GM13976 (cell line): ENCODE results near the gene FSTL5.

Experiments
- DNase-seq: peaks from one replicate; pipeline ENCODE4 v3.0.0; 2012; ENCODE audit warnings: low spot score
- in situ Hi-C: fragments of 300-500 bp; cut with MboI; formaldehyde crosslinking; loops from one replicate; pipeline ENCODE4 v1.12.0; 2022; ENCODE audit warnings: low sequenced_read_pairs, mixed read lengths, inconsistent platforms; ENCODE audit not compliant: unreplicated experiment
- TF ChIP-seq, protein P1 (sequence below): IDR thresholded peaks from 2 replicates; pipeline ENCODE4 v1.5.1; 2012; ENCODE audit warnings: borderline replicate concordance, mild to moderate bottlenecking; ENCODE audit not compliant: insufficient read depth; ENCODE audit errors: extremely low read depth, missing control alignments, control extremely low read depth

FSTL5 gene

DNA sequence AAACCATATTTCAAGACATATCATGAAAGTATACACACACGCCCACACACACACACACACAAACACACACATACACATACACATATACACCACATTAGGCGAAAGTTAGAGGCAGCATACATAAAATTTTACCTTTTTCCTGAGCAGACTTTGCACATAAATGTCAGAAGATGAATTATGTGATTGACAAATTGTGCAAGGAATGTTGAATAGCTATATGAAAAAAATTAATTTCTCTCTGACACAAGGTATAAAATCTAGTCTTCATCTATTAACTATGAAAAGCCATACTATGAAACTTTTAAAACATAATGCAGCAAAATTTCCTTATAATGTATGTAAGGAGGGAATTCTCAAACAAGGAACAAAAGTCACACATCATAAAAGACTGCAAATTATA, 24.4 kb downstream of the FSTL5 start:
- TF ChIP-seq, protein P1, sequence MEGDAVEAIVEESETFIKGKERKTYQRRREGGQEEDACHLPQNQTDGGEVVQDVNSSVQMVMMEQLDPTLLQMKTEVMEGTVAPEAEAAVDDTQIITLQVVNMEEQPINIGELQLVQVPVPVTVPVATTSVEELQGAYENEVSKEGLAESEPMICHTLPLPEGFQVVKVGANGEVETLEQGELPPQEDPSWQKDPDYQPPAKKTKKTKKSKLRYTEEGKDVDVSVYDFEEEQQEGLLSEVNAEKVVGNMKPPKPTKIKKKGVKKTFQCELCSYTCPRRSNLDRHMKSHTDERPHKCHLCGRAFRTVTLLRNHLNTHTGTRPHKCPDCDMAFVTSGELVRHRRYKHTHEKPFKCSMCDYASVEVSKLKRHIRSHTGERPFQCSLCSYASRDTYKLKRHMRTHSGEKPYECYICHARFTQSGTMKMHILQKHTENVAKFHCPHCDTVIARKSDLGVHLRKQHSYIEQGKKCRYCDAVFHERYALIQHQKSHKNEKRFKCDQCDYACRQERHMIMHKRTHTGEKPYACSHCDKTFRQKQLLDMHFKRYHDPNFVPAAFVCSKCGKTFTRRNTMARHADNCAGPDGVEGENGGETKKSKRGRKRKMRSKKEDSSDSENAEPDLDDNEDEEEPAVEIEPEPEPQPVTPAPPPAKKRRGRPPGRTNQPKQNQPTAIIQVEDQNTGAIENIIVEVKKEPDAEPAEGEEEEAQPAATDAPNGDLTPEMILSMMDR: no peak
- no peak for DNase-seq

DNA sequence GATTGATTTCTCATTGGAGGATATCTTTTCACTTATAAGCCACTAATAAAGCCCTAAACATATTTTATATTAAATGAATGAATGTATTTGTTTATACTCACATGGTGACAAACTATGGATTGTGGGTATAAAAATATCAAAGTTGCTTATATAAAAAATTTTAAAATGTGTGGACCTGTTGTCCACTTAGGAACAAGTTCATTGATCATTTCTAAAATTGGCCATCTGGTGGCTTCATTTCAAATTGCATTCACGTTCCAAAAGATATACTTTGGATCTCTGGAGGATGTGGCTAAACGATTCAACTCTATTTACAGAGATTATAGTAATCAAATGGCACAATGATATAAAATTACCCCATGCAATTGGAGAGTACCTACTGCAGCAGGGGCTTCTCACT, 32.5 kb downstream of the FSTL5 start:
- TF ChIP-seq, protein P1: no peak
- DNase-seq: no peak
- in situ Hi-C loops: no loop called here

More for the DNA sequence above, 24.4 kb downstream of the FSTL5 start:
- in situ Hi-C loops: no loop called here

DNA sequence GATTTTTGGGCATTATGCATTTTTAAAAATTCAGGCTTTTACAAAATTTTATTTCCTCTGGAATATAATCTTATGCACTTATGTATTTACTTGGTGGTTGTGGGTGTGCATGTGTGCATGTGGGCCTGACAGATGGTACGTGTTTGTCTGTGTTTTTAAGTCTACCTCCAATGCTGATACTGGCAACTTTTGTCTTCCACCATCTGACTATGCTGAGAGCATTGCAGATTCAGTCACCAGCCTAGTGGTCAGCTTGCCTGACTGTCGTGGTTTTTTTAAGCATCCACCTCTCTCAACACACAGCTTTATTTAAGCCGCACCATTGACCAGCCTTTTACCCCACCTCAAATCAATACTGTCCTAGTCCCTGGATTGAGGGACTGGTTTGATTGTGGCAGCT, 37.1 kb downstream of the FSTL5 start:
- in situ Hi-C loops: no loop called here
- TF ChIP-seq, protein P1: no peak
- no peak for DNase-seq

DNA sequence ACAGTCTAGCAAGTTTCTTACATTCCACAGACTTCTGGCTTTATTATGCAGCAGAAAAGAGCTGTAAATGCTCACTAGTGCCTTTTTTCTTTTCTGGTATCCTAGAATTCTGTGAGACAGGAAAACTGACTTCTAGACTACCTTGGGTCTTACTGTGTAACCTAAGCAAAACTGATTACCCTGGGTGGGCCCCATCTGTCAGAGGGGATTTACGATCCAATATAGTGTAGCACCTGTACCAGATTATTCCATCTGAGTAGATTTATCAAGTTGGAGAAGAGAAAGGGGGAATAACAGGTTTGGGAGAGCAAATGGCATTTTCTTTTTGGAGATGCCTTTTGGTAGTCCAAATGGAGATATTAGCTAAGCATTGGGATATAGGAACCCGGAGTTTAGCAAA, 46.7 kb downstream of the FSTL5 start:
- DNase-seq: no peak
- in situ Hi-C loops: no loop called here
- TF ChIP-seq, protein P1: no peak

DNA sequence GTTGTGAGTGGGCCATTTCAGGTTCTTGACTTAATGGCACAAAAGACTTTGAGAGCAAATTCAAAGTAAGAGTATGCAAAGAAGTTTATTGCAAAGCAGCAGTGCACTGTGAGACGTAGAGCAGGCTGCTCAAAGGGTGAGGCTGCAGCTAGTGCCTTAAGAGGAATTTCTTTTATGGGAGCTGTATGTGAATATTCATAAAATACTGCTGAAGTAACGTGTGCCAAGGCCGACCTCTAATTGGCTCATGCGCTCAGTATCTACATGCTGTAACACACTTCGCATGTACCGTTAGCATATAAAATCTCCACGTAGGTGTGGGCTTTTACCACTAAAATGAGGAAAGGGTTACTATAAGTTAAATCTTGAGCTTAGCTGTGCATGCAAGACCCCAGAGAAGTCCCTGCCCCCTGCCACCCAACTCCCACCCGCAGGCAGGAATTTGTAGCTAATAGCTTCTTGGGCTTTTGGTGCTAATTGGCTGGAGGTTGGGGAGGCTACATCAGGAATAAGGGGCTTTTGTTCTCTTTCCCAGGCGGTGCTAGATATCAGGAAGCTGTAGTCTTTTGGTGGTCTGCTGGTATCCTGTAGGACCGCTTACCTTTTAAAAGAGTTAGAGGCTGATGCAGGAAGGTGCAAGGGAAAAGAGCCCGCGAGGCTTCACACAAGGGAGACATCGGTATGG, 47.6 kb downstream of the FSTL5 start:
- DNase-seq: no peak
- in situ Hi-C loops: no loop called here
- TF ChIP-seq, protein P1: no peak

DNA sequence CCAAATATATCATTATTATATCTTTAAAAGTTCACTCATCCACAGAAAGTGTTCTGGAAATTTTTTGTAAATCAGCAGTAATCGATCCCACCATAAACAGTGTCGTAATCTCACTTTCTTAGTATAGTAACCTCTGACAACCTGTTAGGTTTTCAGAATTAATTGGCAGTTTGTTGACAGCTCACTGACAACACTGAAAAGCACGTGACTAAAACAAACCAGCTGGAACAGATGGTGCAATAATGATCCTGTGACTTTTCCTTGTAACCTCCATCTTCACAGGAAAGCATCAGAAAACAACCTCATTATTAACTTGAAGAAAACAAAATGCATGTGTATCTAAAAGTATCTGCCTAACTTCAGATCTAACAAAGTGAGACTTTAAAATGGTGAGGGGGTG, 48.5 kb downstream of the FSTL5 start:
- TF ChIP-seq, protein P1: no peak
- in situ Hi-C loops: no loop called here
- no peak for DNase-seq
